Hematopoietic multipotent progenitor cell treated with erythropoietin and hydrocortisone succinate and interleukin-3 and kit ligand, for 4 days (in vitro differentiated cells): ENCODE measurements around the gene AKAP6.

Source experiments
- DNase-seq: peaks from one replicate; pipeline ENCODE4 v3.0.0-alpha.2; 2015

The AKAP6 gene

DNA sequence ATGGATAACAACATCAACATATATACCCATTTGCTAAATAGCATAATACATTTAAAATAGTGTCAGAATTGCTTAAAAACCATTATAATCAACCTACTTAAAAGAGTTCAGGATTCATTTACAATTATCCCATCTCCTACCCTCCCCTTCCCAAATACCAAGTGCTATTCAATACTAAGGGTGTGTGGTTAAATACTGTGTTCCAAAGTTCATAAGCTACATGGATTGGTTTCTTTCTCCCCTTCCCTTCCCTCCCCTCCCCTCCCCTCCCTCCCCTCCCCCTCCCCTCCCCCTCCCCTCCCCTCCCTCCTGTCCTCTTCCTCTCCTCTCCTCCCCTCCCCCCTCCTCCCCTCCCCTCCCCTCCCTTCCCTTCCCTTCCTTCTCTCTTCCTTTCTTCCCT, 512.6 kb downstream of the AKAP6 start:
- DNase-seq, result no peak

- no peak for DNase-seq
These were observed 517.8 kb downstream of the AKAP6 start for GRCh38 chr14:32846821-32847365.

DNA sequence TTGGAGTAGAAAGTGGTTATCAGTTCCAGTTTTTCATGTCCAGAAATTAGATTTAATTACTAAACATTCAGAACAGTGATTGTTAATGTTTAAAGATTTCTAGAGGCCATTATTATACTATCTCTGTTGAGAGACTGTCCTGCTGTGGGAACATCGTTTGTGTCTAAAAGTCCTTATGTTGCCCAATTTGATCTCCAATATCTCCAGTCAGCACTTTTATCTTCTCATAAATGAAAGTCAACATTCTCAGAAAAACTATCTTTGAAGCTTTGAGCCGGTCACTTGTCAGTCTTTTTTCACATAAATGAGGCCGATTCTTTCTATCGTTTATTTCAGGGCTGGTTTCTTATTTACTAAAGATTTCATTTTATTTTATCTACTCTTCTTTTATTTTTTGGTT, 518.8 kb downstream of the AKAP6 start:
- DNase-seq, result no peak

- no peak for DNase-seq
These were observed 536.8 kb downstream of the AKAP6 start for GRCh38 chr14:32865827-32866376.

DNA sequence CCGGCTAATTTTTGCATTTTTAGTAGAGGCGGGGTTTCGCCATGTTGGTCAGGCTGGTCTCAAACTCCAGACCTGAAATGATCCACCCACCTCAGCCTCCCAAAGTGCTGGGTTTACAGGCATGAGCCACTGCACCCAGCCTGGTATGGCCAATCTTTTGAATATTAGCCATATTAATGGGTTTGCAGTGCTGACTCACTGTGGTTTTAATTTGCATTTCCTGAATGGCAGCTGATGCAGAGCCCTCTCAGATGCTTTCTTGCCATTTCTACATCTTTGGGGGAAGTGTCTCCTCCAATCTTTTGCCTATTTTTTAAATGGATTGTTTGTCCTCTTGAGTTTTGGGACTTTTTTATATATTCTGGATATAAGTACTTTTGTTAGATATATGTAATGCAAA, 554.1 kb downstream of the AKAP6 start:
- no peak for DNase-seq
